Panc1 (cell line): ENCODE results near the gene NOS1AP. TPM values are rescaled to one million over a fixed set of nuclear protein-coding genes. Genes with fewer than 3 reads are reported as not detected.

Experiments
- ATAC-seq: fragments of 200-7000 bp; cut with Tn5 transposase; 2 replicates; pipeline ENCODE4 v1.9.1; 2020; ENCODE audit warnings: mild to moderate bottlenecking, moderate library complexity
- BruUV-seq: library from RNA; stranded (reverse); fragments of 400-500 nt; replicated peaks from 2 replicates; lab custom pipeline; 2021; lab: Mats Ljungman, UMichigan
- CTCF ChIA-PET: fragments of 300-600 bp; sonication (Branson Sonifier 250); formaldehyde crosslinking; loops from one replicate; lab custom pipeline; 2022; ENCODE audit warnings: antibody characterized with exemption; lab: Charles Lee
- POLR2A ChIA-PET: fragments of 300-600 bp; sonication (Branson Sonifier 250); formaldehyde crosslinking; loops from one replicate; lab custom pipeline; 2022; ENCODE audit warnings: antibody characterized with exemption; lab: Charles Lee
- DNase-seq: peaks from one replicate; pipeline ENCODE4 v3.0.0-alpha.2; 2010; ENCODE audit warnings: low read depth, low spot score
- H3K27ac ChIP-seq: 2 replicates; pipeline ENCODE4 v1.5.1; 2011; ENCODE audit warnings: mild to moderate bottlenecking, low read length, inconsistent platforms
- H3K27me3 ChIP-seq: fragments of 200-500 bp; sonication (Bioruptor generic); 2 replicates; pipeline ENCODE4 v1.6.0; 2014; ENCODE audit warnings: low read length, inconsistent platforms; ENCODE audit not compliant: control insufficient read depth, insufficient read depth
- H3K36me3 ChIP-seq: fragments of 200-500 bp; sonication (Bioruptor generic); 2 replicates; pipeline ENCODE4 v1.5.1; 2014; ENCODE audit warnings: inconsistent platforms, mild to moderate bottlenecking, low read length, moderate library complexity; ENCODE audit not compliant: control insufficient read depth, insufficient read depth
- H3K4me1 ChIP-seq: 2 replicates; pipeline ENCODE4 v1.5.1; 2011; ENCODE audit warnings: inconsistent platforms, mild to moderate bottlenecking, low read length, moderate library complexity; ENCODE audit not compliant: control insufficient read depth, insufficient read depth
- H3K4me3 ChIP-seq, 2 experiments: 2 replicates each; pipeline ENCODE4 v1.5.1; 2011 to 2012; ENCODE audit warnings: low read depth in 2 of 2, low read length in 2 of 2, mild to moderate bottlenecking in 2 of 2, inconsistent platforms in 1 of 2, moderate library complexity in 1 of 2
- H3K9me3 ChIP-seq: fragments of 200-500 bp; sonication (Bioruptor generic); 2 replicates; pipeline ENCODE4 v1.5.1; 2014; ENCODE audit warnings: low read depth, mild to moderate bottlenecking, inconsistent platforms, low read length, moderate library complexity; ENCODE audit not compliant: control insufficient read depth, insufficient read depth
- POLR2AphosphoS5 ChIP-seq: IDR thresholded peaks from 2 replicates; pipeline ENCODE4 v1.6.1; 2012; ENCODE audit warnings: mild to moderate bottlenecking, low read depth, low read length, moderate library complexity
- SIN3A ChIP-seq: IDR thresholded peaks from 2 replicates; pipeline ENCODE4 v1.6.1; 2012; ENCODE audit warnings: low read depth, mild to moderate bottlenecking, low read length, moderate library complexity, borderline replicate concordance; ENCODE audit not compliant: insufficient read depth
- TCF7L2 ChIP-seq: IDR thresholded peaks from 2 replicates; pipeline ENCODE4 v1.6.1; 2011; ENCODE audit warnings: mild to moderate bottlenecking, low read depth, low read length, inconsistent platforms
- in situ Hi-C: cut with HindIII; loops from 2 replicates; pipeline ENCODE4 v1.10.0; 2016; ENCODE audit warnings: low sequenced_read_pairs, low pct_unique_long_range_greater_than_20kb
- intact Hi-C: fragments of 100-400 bp; cut with micrococcal nuclease; formaldehyde crosslinking; loops from one replicate; pipeline ENCODE4 v1.10.0; 2022; ENCODE audit not compliant: unreplicated experiment
- total RNA-seq: library from RNA; stranded (reverse); gene quantifications from one replicate; pipeline ENCODE4 v1.2.1, GENCODE V29; 2021; ENCODE audit not compliant: unreplicated experiment
- TF ChIP-seq, protein P1 (sequence below), 2 experiments: IDR thresholded peaks; 2 replicates each; pipeline ENCODE4 v1.6.1; 2011 to 2012; ENCODE audit warnings: low read depth in 2 of 2, control low read depth in 1 of 2, low read length in 1 of 2, mild to moderate bottlenecking in 1 of 2, moderate library complexity in 1 of 2; ENCODE audit not compliant: insufficient read depth in 1 of 2
- TF ChIP-seq, protein P2 (sequence below): fragments of 450-650 bp; IDR thresholded peaks from 2 replicates; pipeline ENCODE4 v1.5.1; 2017; ENCODE audit warnings: mild to moderate bottlenecking

Gene NOS1AP
- total RNA-seq, 1 experiment from 2014 or later: 27.9 TPM

DNA sequence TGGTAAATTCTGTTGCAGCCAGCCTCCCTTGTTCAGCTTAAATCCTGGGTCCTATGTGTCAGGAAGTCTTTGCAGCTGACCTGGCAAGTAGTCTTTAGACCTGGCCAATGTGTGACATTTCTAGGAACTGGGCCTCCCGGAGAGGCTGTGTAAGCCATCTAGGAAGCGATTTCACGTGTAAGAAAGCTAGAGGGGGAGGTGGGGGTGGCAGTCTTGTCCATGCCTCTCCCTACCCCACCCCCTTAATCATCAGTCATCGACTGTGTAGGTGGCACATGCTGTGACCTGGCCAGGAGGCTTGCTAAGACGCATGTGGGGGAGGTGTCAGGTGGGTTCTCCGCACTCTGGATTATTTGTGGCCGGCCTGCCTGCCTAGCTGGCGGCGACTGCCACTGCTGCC is 320.5 kb downstream of the NOS1AP start:
- CTCF ChIA-PET: no interaction called here
- peak; percentile 28; the same call in 1 of the 2 replicates for ATAC-seq

DNA sequence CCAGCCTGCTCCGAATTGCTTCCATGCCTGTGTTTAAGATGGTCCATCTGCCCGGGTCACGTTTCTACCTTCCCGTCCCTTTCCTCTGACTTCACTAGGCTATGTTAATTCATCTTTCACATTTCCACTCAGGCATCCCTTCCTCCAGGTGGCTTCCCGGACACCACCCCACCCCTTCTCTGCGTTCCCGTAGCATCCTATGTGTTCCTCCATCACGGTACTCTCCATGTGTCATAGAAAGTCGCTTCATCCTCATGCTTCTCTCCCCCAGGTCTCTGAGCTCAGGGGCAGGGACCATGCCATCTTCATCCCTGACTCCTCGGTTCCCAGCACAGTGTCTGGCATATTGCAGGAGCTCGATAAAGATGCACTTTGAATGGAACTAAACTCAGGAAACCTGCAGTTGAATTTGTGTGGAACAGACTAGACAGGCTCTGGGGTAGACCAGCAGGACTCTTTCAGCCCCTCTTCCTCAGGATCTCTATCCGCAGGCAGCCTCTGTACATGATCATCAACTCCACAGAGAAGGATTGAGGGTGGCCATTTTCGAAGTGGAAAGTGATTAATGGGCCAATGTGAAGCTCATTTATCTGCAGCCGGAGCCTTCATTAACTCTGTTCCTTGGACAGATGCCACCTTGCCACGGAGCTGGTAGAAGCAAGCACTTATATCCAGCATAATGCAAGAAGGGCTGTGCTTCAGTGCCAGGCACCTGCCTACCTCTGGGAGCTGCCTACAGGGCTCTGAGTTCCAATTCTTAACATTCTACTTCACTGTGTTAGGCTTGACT is 321.1 kb downstream of the NOS1AP start:
- BruUV-seq: no TSS peak
- in situ Hi-C loops: no loop called here
- no peak overlapping the region for H3K4me3 ChIP-seq
- H3K27me3 ChIP-seq: peaks cover 2% of the 10 kb centered on the region; the same call in 1 of the 2 replicates
- no peaks in the 10 kb centered on the region for H3K9me3 ChIP-seq
- H3K27ac ChIP-seq: peak overlapping the region; percentile 76
- TF ChIP-seq POLR2AphosphoS5 (no peak), SIN3A (no peak), TCF7L2 (no peak)
- TF ChIP-seq, protein P1, sequence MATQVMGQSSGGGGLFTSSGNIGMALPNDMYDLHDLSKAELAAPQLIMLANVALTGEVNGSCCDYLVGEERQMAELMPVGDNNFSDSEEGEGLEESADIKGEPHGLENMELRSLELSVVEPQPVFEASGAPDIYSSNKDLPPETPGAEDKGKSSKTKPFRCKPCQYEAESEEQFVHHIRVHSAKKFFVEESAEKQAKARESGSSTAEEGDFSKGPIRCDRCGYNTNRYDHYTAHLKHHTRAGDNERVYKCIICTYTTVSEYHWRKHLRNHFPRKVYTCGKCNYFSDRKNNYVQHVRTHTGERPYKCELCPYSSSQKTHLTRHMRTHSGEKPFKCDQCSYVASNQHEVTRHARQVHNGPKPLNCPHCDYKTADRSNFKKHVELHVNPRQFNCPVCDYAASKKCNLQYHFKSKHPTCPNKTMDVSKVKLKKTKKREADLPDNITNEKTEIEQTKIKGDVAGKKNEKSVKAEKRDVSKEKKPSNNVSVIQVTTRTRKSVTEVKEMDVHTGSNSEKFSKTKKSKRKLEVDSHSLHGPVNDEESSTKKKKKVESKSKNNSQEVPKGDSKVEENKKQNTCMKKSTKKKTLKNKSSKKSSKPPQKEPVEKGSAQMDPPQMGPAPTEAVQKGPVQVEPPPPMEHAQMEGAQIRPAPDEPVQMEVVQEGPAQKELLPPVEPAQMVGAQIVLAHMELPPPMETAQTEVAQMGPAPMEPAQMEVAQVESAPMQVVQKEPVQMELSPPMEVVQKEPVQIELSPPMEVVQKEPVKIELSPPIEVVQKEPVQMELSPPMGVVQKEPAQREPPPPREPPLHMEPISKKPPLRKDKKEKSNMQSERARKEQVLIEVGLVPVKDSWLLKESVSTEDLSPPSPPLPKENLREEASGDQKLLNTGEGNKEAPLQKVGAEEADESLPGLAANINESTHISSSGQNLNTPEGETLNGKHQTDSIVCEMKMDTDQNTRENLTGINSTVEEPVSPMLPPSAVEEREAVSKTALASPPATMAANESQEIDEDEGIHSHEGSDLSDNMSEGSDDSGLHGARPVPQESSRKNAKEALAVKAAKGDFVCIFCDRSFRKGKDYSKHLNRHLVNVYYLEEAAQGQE (IDR thresholded peaks at IDR 0.05; ENCODE audit: insufficient read depth in 1 of 2, low read depth in 2 of 2, low read length in 1 of 2): no peak
- TF ChIP-seq, protein P2, sequence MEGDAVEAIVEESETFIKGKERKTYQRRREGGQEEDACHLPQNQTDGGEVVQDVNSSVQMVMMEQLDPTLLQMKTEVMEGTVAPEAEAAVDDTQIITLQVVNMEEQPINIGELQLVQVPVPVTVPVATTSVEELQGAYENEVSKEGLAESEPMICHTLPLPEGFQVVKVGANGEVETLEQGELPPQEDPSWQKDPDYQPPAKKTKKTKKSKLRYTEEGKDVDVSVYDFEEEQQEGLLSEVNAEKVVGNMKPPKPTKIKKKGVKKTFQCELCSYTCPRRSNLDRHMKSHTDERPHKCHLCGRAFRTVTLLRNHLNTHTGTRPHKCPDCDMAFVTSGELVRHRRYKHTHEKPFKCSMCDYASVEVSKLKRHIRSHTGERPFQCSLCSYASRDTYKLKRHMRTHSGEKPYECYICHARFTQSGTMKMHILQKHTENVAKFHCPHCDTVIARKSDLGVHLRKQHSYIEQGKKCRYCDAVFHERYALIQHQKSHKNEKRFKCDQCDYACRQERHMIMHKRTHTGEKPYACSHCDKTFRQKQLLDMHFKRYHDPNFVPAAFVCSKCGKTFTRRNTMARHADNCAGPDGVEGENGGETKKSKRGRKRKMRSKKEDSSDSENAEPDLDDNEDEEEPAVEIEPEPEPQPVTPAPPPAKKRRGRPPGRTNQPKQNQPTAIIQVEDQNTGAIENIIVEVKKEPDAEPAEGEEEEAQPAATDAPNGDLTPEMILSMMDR: no peak
- ATAC-seq (no peak), DNase-seq (no peak)
- intact Hi-C loops: loop anchor here (10.0 kb wide), 1 partner anchor 626 kb away; the partner anchor contains the start of gene ATF6
- peaks cover 22% of the 10 kb centered on the region for H3K4me1 ChIP-seq
- ChIA-PET POLR2A (no interaction called here), CTCF (interaction anchor here (0.9 kb wide), 1 partner anchor 77 kb away, joined by 3 read pairs; no protein-coding TSS in a partner anchor)
- H3K36me3 ChIP-seq: no peaks in the 10 kb centered on the region; the same call in 1 of the 2 replicates

More for the DNA sequence above, 320.5 kb downstream of the NOS1AP start:
- DNase-seq: no peak
- Histone ChIP-seq H3K36me3 (no peaks in the 10 kb centered on the region; the same call in 1 of the 2 replicates), H3K4me3 (no peak overlapping the region), H3K9me3 (no peaks in the 10 kb centered on the region), H3K27me3 (no peaks in the 10 kb centered on the region), H3K27ac (no peak overlapping the region; the same call in 1 of the 2 replicates), H3K4me1 (peaks cover 22% of the 10 kb centered on the region)
- POLR2A ChIA-PET: interaction anchor here (0.7 kb wide), 1 partner anchor 29 kb away, joined by 3 read pairs; no protein-coding TSS in a partner anchor
- intact Hi-C loops (loop anchor here (10.0 kb wide), 1 partner anchor 625 kb away; the partner anchor contains the start of gene ATF6), in situ Hi-C loops (no loop called here)
- BruUV-seq: no TSS peak
- no peak for TF ChIP-seq SIN3A
- no peak for TF ChIP-seq POLR2AphosphoS5
- TF ChIP-seq, protein P2: no peak
- TF ChIP-seq, protein P1 (IDR thresholded peaks at IDR 0.05; ENCODE audit: insufficient read depth in 1 of 2, low read depth in 2 of 2, low read length in 1 of 2): no peak
- no peak for TF ChIP-seq TCF7L2
